Measurements from ENCODE around the gene LBX2.

LBX2 gene, protein sequence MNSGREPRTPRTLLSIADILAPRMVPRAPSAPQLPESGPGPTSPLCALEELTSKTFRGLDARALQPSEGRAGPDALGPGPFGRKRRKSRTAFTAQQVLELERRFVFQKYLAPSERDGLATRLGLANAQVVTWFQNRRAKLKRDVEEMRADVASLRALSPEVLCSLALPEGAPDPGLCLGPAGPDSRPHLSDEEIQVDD

GRCh38 chr2:74499267-74499939, at the start of gene LBX2:
LBX2 (minus strand) TSS chr2:74499603; CDS start chr2:74499537, 66 bp downstream.
- FAIRE-seq (no peak), DNase-seq (ENCODE audit: insufficient read length, low spot score) (no peak)

DNA sequence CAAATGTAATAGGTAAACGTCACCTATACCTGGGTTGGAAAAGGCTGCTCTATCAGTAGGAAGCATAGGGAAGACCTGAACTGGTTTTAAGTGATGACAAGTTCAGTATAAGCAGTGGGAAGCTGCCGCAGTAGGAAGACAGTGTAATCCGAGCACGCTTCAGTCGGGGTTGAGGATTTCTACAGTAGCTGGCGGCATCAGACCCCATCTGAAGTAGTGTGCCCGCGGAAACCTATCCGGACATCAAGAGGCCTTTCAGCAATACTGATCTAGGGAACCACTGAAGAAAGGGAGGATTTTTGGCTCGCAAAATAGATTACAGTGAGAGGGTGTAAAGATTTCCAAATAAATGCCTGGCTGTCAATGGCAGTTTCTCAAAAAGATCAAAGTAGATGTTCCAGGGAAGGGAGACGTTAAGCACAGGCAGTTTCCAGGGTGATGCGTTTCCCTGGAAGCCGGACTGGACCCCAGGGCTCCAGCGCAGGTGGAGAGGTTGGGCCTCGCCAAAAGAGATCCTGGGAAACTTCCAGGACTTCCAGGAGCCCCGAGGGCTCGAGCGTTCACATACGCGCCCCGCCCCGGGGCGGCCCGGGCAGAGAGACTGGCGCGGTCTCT, 49.0 kb upstream of the LBX2 start:
- no peak for DNase-seq (ENCODE audit: insufficient read length, low spot score)
- no peak for FAIRE-seq

DNA sequence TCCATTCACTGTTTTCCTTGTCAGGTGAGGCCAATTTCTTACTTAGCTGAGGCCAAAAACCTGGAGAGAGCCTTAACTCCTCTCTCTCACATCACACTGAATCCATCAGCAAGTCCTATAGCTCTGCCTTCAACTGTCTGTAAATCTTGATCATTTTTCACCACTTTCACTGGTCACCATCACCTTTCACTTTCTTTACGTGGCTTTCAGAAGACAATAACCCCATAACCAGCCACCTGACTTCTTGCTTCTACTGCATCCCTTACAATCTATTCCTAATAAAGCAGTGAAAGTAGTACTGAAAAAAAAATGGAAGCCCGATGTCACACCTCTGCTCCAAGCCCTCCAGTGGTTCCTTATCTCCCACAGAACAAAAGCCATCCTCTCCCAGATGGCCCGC, 46.6 kb upstream of the LBX2 start:
- FAIRE-seq (no peak), DNase-seq (ENCODE audit: insufficient read length, low spot score) (no peak)

DNA sequence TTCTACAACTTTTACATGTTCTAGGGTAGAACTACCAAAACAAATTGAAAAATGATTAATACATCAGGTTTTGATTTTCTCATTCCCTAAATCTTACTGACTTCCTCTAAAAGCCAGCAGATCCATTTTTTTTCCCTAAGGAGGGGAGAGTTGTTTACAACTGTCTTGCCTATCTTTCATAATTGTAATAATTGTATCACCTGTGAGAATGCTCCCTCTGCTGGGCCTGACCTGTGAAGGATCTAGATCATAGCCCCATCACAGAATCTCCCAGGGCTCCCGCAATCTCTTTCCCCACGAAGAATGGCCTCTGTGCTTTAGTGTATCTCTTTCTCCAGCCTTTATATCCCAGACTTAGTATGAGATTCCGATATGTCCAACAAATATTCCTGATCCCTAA, 45.2 kb upstream of the LBX2 start:
- DNase-seq (ENCODE audit: insufficient read length, low spot score) (no peak), FAIRE-seq (no peak)

- no peak for DNase-seq (ENCODE audit: insufficient read length, low spot score)
- no peak for FAIRE-seq
Observed at GRCh38 chr2:74542978-74543377, 43.6 kb upstream of the LBX2 start.

DNA sequence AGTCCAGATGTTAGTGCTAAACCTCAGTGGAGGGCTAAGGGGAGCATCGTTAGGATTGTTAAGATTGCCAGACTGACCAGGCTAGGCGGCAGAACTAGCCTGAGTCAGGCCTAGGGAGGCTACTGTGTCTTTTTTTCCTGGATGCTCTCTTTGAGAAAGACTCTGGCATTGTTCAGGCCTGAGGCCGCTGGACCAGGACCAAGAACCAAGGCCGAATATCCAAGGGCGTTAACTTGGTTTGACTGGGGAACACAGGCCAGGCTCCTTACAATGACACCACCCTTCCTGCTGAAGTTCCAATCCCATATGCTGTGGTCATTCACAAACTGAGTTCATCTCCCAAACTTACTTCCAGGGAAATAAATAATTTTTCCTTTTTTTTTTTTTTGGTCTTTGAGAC, 40.9 kb upstream of the LBX2 start:
- FAIRE-seq (no peak), DNase-seq (ENCODE audit: insufficient read length, low spot score) (no peak)

DNA sequence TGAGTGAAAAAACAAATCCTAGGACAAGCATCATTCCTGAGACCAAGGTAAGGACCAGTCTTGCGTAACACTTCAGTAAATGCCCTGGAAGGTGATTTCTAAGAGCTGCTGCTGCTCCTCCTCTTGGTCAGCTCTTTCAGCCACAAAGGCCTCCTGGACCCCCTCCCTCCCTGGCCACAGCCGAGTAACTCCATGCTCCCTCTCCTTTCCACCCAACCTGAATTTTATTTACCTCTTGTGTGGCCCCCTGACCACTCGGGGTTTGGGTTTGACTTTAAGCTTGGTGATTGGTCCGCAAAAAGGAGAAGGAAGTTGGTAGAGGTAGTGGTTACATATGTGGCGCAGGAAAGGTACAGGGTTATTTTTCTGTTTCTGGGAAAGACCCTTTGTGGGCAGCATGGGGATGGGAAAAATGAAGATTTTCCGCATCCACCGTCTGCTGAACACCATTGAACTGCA, 39.5 kb upstream of the LBX2 start:
- FAIRE-seq = peak; percentile 74

GRCh38 chr2:74537140-74537539, 37.7 kb upstream of the LBX2 start:
- no peak for DNase-seq (ENCODE audit: insufficient read length, low spot score)
- FAIRE-seq = no peak

More for the DNA sequence above, 39.5 kb upstream of the LBX2 start:
- DNase-seq (ENCODE audit: insufficient read length, low spot score) = no peak

- no peak for DNase-seq (ENCODE audit: insufficient read length, low spot score)
- FAIRE-seq = no peak
Observed at GRCh38 chr2:74536166-74536950, 37.0 kb upstream of the LBX2 start.

- no peak for DNase-seq (ENCODE audit: insufficient read length, low spot score)
- no peak for FAIRE-seq
Observed at GRCh38 chr2:74535440-74535965, 36.1 kb upstream of the LBX2 start.

DNA sequence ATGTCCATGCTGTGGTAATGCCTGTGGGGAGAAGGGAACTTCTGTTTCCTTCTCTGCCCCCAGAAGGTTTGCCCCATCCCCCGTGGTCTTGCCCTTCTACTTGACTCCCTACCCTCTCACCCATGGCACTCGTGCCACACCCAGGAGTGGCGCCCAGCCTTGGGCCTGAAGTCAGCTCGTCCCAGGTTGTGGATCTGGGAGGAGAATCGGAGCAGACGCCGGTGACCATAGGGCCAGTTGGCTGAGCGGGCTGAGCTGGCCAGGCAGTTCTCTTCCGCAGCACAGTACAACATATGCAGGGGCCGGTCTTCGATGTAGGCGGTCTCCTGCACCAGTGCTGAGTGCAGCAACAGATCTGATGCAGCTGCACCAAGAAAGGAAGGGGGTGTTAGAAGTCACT, 35.0 kb upstream of the LBX2 start:
- no peak for FAIRE-seq

GRCh38 chr2:74533464-74533863, 34.1 kb upstream of the LBX2 start:
- FAIRE-seq (no peak), DNase-seq (ENCODE audit: insufficient read length, low spot score) (no peak)

More for the DNA sequence above, 35.0 kb upstream of the LBX2 start:
- no peak for DNase-seq (ENCODE audit: insufficient read length, low spot score)

- DNase-seq (ENCODE audit: insufficient read length, low spot score) (no peak), FAIRE-seq (no peak)
Observed at GRCh38 chr2:74532222-74532621, 32.8 kb upstream of the LBX2 start.

DNA sequence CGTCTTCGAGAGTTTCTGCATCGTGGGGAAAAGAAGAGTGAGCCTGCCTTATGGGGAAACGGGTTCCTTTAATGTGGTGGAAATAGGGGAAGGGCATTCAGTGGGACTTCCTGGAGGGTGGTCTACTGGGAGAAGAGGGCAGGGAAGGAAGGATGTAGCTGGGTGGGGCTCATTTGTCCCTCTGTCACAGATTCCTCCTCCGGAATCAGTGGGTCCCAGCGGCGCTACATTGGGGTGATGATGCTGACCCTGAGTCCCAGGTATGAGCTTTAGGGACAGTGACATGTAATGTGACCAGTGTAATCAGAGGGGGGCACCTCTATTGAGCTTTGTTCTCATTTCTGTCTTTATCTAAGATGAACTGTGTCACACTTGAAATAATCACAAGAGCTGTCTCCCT, 32.3 kb upstream of the LBX2 start:
- DNase-seq (ENCODE audit: insufficient read length, low spot score) (no peak), FAIRE-seq (no peak)

- peak; percentile 31 for FAIRE-seq
- DNase-seq (ENCODE audit: insufficient read length, low spot score) = no peak
Observed at GRCh38 chr2:74530239-74531187, 31.1 kb upstream of the LBX2 start.

- FAIRE-seq (peak; percentile 91), DNase-seq (ENCODE audit: insufficient read length, low spot score) (peak; percentile 97)
Observed at GRCh38 chr2:74529357-74530238, 30.2 kb upstream of the LBX2 start, which contains the start of the genes AUP1 and HTRA2. AUP1 (minus strand) TSS chr2:74529706; CDS start chr2:74529629, 77 bp downstream. HTRA2 (plus strand) TSS chr2:74529933; CDS start chr2:74530007, 74 bp downstream.

DNA sequence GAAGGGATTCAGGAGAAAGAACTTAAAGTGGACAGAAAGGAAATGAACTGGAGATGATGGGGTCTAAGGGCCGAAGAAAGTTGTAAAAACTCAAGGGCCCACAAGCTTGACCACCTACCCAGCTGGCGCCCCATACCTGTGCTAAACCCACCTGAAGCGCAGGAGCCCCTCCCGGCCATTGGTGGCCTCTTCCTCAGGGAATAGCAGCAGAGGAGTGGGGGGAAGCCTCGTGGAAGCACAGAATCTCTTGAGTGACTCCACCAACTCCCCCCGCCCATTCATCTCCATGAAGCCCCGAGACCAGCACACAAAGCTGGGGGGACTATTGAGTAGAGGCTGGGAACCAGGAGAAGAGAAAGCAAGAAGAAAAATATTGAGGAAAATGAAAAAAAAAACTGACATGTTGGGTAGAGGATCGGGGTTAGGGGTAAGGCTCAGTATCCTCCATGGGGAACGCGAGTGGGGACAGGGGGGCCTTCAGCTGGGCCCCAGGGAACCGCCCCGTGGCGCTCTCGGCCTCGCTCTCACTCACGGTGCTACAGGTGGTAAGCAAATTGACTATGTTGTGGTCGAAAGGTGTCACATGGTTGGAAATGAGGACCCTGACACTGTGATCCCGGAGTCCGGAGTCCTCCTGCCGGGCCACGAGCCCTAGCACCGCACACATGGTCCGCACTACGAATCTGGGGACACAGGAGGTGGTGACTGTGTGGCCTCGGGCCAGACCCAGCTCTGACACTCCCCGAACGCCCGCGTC, 29.4 kb upstream of the LBX2 start:
- no peak for FAIRE-seq
- DNase-seq (ENCODE audit: insufficient read length, low spot score) = no peak

DNA sequence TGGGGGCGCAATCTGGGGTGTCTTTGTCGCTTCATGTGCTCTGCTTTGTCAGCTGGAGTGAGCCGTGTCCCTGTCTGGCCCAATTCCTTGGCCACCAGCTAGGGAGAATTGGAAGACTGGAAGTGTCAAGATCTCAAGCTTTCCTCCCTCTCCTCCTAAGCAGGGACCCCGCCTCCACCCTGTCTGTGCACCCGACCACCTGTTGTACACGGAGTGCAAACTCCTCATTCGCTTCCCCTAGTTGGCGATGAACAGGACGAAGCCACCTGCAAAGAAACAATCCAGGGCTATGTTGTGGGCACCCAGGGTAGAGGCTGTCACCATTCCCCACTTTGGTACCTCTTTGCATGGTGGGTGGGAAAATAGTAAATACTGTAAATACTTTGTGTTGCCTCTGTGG, 28.3 kb upstream of the LBX2 start:
- DNase-seq (ENCODE audit: insufficient read length, low spot score) (no peak), FAIRE-seq (no peak)

Measured in GM19239 (cell line).